OCI-LY7 (cell line): ENCODE data around the gene SIPA1L3. TPM values are rescaled to one million over a fixed set of nuclear protein-coding genes. Genes with fewer than 3 reads are reported as not detected.

Experiments
- BruUV-seq: library from RNA; stranded (reverse); fragments of 400-500 nt; replicated peaks from 2 replicates; lab custom pipeline; 2021; lab: Mats Ljungman, UMichigan
- CTCF ChIA-PET: fragments of 300-600 bp; sonication (Branson Sonifier 250); formaldehyde crosslinking; loops from one replicate; lab custom pipeline; 2022; ENCODE audit warnings: antibody characterized with exemption; ENCODE audit not compliant: unreplicated experiment; lab: Charles Lee
- POLR2A ChIA-PET: fragments of 300-600 bp; sonication (Branson Sonifier 250); formaldehyde crosslinking; loops from one replicate; lab custom pipeline; 2022; ENCODE audit warnings: antibody characterized with exemption; lab: Charles Lee
- DNase-seq: peaks from one replicate; pipeline ENCODE4 v3.0.0-alpha.2; 2015; ENCODE audit warnings: low spot score
- H2AFZ ChIP-seq: fragments of 200-600 bp; sonication (generic), shearing (Covaris generic); 2 replicates; pipeline ENCODE4 v1.6.1; 2014; ENCODE audit warnings: mild to moderate bottlenecking, antibody characterized with exemption, low read length, moderate library complexity
- H3K27ac ChIP-seq: fragments of 200-600 bp; sonication (generic); 2 replicates; pipeline ENCODE4 v1.5.1; 2014; ENCODE audit warnings: mixed run types, low read depth, mild to moderate bottlenecking, moderate library complexity, low read length, inconsistent platforms; ENCODE audit not compliant: poor library complexity, severe bottlenecking
- H3K36me3 ChIP-seq: fragments of 200-600 bp; sonication (generic); 2 replicates; pipeline ENCODE4 v1.6.1; 2014; ENCODE audit warnings: mild to moderate bottlenecking, antibody characterized with exemption, low read length, moderate library complexity, mixed read lengths; ENCODE audit not compliant: insufficient read depth
- H3K4me1 ChIP-seq: fragments of 200-600 bp; sonication (generic); 2 replicates; pipeline ENCODE4 v1.5.1; 2014; ENCODE audit warnings: mild to moderate bottlenecking, low read length; ENCODE audit not compliant: insufficient read depth, poor library complexity, severe bottlenecking
- H3K4me2 ChIP-seq: fragments of 200-600 bp; sonication (generic); 2 replicates; pipeline ENCODE4 v1.6.1; 2014; ENCODE audit warnings: mild to moderate bottlenecking, low read length
- H3K4me3 ChIP-seq: fragments of 200-600 bp; sonication (generic); 2 replicates; pipeline ENCODE4 v1.5.1; 2014; ENCODE audit warnings: mild to moderate bottlenecking, low read depth, low read length; ENCODE audit not compliant: poor library complexity, severe bottlenecking
- H3K79me2 ChIP-seq: fragments of 200-600 bp; sonication (generic); 2 replicates; pipeline ENCODE4 v1.6.1; 2016; ENCODE audit warnings: low read depth, mild to moderate bottlenecking, low read length, moderate library complexity, mixed read lengths; ENCODE audit not compliant: insufficient read depth
- H3K9me2 ChIP-seq: fragments of 200-600 bp; sonication (generic); 2 replicates; pipeline ENCODE4 v1.6.1; 2016; ENCODE audit warnings: mild to moderate bottlenecking, low read length, mixed read lengths; ENCODE audit not compliant: insufficient read depth
- H3K9me3 ChIP-seq: fragments of 200-600 bp; sonication (generic); 2 replicates; pipeline ENCODE4 v1.6.1; 2014; ENCODE audit warnings: mild to moderate bottlenecking, mixed run types, low read length, mixed read lengths
- H4K20me1 ChIP-seq: fragments of 200-600 bp; sonication (generic); 2 replicates; pipeline ENCODE4 v1.6.1; 2014; ENCODE audit warnings: mild to moderate bottlenecking, antibody characterized with exemption, low read length, moderate library complexity, mixed read lengths; ENCODE audit not compliant: insufficient read depth
- EZH2phosphoT487 ChIP-seq: fragments of 200-600 bp; sonication (generic); IDR thresholded peaks from 2 replicates; pipeline ENCODE4 v1.6.1; 2018; ENCODE audit warnings: low read depth, borderline replicate concordance, mild to moderate bottlenecking, mixed run types, antibody characterized with exemption, low read length, moderate library complexity, mixed read lengths
- intact Hi-C: fragments of 100-400 bp; cut with micrococcal nuclease; formaldehyde crosslinking; loops from one replicate; pipeline ENCODE4 v1.10.0; 2022; ENCODE audit not compliant: unreplicated experiment
- total RNA-seq, 2 experiments: library from RNA; depleted of rRNA in 1 of 2; stranded (reverse); fragments of >200 nt in 1 of 2; shearing (Covaris generic) in 1 of 2; gene quantifications; 2 replicates each; pipeline ENCODE4 v1.2.3, GENCODE V29; 2014 to 2022
- TF ChIP-seq, protein P1 (sequence below): fragments of 200-600 bp; sonication (generic); conservative IDR thresholded peaks from 2 replicates; pipeline ENCODE4 v1.5.1; 2014; ENCODE audit warnings: mild to moderate bottlenecking, antibody characterized with exemption, low read length, moderate library complexity, mixed read lengths

SIPA1L3 gene
- total RNA-seq, 2 experiments from 2014 or later: 21.2 to 84.4 TPM

DNA sequence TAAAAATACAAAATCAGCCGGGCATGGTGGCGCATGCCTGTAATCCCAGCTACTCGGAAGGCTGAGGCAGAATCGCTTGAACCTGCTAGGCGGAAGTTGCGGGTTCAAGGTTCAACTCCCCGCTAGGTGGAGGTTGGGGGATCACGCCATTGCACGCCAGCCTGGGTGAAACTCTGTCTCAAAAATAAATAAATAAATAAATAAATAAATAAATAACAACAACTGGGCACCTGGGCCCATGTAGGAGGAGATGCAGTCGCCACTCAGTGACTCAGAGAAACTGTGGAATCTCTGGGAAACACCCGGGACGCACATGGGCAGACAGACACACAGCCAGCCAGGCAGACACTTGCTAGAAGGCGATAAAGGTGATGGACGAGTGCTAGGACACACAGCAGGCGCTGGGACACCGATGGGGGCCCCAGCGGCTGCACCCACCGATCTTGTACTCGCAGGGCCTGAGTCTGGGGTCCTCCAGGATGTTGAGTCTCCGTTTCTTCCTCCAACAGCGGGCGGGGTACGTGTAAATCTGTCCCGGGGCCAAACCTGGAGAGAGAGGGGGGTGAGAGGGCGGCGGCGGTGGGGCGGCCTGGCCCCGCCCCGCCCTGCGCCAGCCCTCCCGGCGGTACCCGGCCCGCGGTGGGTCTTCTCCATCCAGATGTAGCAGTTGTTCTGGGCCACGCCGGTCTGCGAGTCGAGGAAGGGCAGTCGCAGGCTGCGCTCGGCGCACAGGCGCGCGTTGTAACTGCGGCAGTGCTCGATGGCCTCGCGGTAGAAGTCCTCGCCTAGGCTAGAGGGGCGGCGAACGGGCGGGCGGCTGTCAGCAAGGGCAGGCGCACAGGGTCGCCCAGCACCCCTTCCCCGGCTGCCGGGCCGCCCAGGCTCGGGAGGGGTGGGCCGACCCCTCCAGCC, 315.2 kb downstream of the SIPA1L3 start:
- intact Hi-C loops: loop anchor here (5.0 to 10.0 kb wide), 2 partner anchors 80 to 247 kb away; no protein-coding TSS in a partner anchor

DNA sequence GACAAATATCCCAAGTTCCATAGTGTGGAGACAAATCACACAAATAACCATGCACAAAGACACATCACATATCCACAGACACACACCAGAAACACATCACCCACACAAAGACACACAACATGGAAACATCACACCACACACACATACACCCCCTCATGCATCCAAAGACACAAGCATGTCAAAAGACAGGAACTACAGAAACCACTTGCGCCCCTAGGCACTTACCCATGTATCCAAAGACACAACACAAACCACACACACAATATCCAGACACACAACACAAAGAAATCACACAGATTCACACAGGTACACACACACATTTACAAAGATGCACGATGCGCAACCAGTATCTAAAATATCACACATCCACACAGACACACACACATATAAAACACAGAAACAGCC, 316.1 kb downstream of the SIPA1L3 start:
- CTCF ChIA-PET: no interaction called here
- no peak overlapping the region for H2AFZ ChIP-seq
- POLR2A ChIA-PET: no interaction called here
- no TSS peak for BruUV-seq
- H3K4me1 ChIP-seq: peaks cover 20% of the 10 kb centered on the region
- no peaks in the 10 kb centered on the region for H3K79me2 ChIP-seq
- TF ChIP-seq EZH2phosphoT487: no peak
- TF ChIP-seq, protein P1, sequence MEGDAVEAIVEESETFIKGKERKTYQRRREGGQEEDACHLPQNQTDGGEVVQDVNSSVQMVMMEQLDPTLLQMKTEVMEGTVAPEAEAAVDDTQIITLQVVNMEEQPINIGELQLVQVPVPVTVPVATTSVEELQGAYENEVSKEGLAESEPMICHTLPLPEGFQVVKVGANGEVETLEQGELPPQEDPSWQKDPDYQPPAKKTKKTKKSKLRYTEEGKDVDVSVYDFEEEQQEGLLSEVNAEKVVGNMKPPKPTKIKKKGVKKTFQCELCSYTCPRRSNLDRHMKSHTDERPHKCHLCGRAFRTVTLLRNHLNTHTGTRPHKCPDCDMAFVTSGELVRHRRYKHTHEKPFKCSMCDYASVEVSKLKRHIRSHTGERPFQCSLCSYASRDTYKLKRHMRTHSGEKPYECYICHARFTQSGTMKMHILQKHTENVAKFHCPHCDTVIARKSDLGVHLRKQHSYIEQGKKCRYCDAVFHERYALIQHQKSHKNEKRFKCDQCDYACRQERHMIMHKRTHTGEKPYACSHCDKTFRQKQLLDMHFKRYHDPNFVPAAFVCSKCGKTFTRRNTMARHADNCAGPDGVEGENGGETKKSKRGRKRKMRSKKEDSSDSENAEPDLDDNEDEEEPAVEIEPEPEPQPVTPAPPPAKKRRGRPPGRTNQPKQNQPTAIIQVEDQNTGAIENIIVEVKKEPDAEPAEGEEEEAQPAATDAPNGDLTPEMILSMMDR: no peak
- H3K4me3 ChIP-seq: peak overlapping the region; percentile 76
- no peak overlapping the region for H3K27ac ChIP-seq
- DNase-seq: no peak
- H3K4me2 ChIP-seq: peak overlapping the region; percentile 74
- peaks cover 1% of the 10 kb centered on the region; the same call in 1 of the 2 replicates for H3K36me3 ChIP-seq
- no peaks in the 10 kb centered on the region for H4K20me1 ChIP-seq
- H3K9me3 ChIP-seq: no peaks in the 10 kb centered on the region
- H3K9me2 ChIP-seq: no peaks in the 10 kb centered on the region
- intact Hi-C loops: loop anchor here (5.0 to 10.0 kb wide), 2 partner anchors 81 to 248 kb away; no protein-coding TSS in a partner anchor

More for the DNA sequence above, 315.2 kb downstream of the SIPA1L3 start:
- H3K4me3 ChIP-seq: no peak overlapping the region
- TF ChIP-seq, protein P1: no peak
- TF ChIP-seq EZH2phosphoT487: no peak
- no peak for DNase-seq
- peaks cover 3% of the 10 kb centered on the region; the same call in 1 of the 2 replicates for H3K36me3 ChIP-seq
- BruUV-seq: no TSS peak
- ChIA-PET CTCF (no interaction called here), POLR2A (interaction anchor here (0.7 kb wide), 1 partner anchor 139 kb away, joined by 3 read pairs; no protein-coding TSS in a partner anchor)
- peaks cover 20% of the 10 kb centered on the region for H3K4me1 ChIP-seq
- H3K79me2 ChIP-seq: no peaks in the 10 kb centered on the region
- H2AFZ ChIP-seq: no peak overlapping the region
- H3K4me2 ChIP-seq: no peak overlapping the region
- H3K9me3 ChIP-seq: no peaks in the 10 kb centered on the region
- no peak overlapping the region for H3K27ac ChIP-seq
- no peaks in the 10 kb centered on the region for H3K9me2 ChIP-seq
- no peaks in the 10 kb centered on the region for H4K20me1 ChIP-seq
